Lower leg skin (tissue), 3 donors: Measurements from ENCODE around the gene GIMAP8.

Source experiments
- POLR2A ChIP-seq, 2 donors: fragments of 450-650 bp; IDR thresholded peaks; one replicate each; pipeline ENCODE4 v1.6.1; 2016 to 2017; ENCODE audit warnings: antibody characterized with exemption in 2 of 2, mild to moderate bottlenecking in 1 of 2, moderate library complexity in 1 of 2
- TF ChIP-seq, protein P1 (sequence below), 3 donors: fragments of 450-650 bp; IDR thresholded peaks; one replicate each; pipeline ENCODE4 v1.5.1; 2016; ENCODE audit warnings: antibody characterized with exemption in 3 of 3, mild to moderate bottlenecking in 3 of 3, moderate library complexity in 2 of 3

DNA sequence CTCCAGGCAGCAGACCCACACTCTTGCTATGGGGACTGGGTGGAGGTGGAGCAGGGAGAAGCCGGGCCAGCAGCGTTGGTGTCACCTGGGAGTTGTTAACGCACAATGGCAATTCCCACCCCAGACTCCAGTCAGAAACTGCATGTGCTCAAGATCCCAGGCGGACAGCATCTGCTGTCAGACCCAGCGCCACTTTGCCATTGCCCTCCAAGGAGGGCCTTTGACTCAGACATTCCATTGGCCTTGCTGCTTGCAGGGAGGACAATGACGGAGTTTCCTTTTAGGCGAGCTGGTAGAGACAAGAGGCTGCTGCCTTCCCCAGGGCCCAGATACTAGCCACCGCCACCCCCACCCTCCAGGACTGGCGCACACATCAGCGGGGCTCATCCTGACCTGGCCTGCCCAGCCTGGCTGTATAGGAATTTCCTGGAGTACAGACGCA lies 36.8 kb upstream of the GIMAP8 start:
- no peak for TF ChIP-seq POLR2A (IDR thresholded peaks at IDR 0.05)
- TF ChIP-seq, protein P1, sequence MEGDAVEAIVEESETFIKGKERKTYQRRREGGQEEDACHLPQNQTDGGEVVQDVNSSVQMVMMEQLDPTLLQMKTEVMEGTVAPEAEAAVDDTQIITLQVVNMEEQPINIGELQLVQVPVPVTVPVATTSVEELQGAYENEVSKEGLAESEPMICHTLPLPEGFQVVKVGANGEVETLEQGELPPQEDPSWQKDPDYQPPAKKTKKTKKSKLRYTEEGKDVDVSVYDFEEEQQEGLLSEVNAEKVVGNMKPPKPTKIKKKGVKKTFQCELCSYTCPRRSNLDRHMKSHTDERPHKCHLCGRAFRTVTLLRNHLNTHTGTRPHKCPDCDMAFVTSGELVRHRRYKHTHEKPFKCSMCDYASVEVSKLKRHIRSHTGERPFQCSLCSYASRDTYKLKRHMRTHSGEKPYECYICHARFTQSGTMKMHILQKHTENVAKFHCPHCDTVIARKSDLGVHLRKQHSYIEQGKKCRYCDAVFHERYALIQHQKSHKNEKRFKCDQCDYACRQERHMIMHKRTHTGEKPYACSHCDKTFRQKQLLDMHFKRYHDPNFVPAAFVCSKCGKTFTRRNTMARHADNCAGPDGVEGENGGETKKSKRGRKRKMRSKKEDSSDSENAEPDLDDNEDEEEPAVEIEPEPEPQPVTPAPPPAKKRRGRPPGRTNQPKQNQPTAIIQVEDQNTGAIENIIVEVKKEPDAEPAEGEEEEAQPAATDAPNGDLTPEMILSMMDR (IDR thresholded peaks at IDR 0.05), result no peak
